PC-9 (cell line): ENCODE data around the gene CT47C1. TPM values are rescaled to one million over a fixed set of nuclear protein-coding genes. Genes with fewer than 3 reads are reported as not detected.

Source experiments
- BruUV-seq: library from RNA; stranded (reverse); fragments of 400-500 nt; replicated peaks from 2 replicates; lab custom pipeline; 2021; lab: Mats Ljungman, UMichigan
- CTCF ChIA-PET: fragments of 300-600 bp; sonication (Branson Sonifier 250); formaldehyde crosslinking; loops from one replicate; lab custom pipeline; 2022; ENCODE audit warnings: antibody characterized with exemption; lab: Charles Lee
- POLR2A ChIA-PET: fragments of 300-600 bp; sonication (Branson Sonifier 250); formaldehyde crosslinking; loops from one replicate; lab custom pipeline; 2022; ENCODE audit warnings: antibody characterized with exemption; ENCODE audit not compliant: unreplicated experiment; lab: Charles Lee
- DNase-seq, 2 experiments: peaks; one replicate each; pipeline versions ENCODE4 v3.0.0 to v3.0.0-alpha.2; 2015 to 2022; ENCODE audit warnings: mixed read lengths in 1 of 2
- H2AFZ ChIP-seq: fragments of 200-600 bp; sonication (generic); 2 replicates; pipeline ENCODE4 v1.8.1; 2017; ENCODE audit warnings: antibody characterized with exemption
- H3F3A ChIP-seq: fragments of 200-600 bp; sonication (generic); 2 replicates; pipeline ENCODE4 v1.8.1; 2017; ENCODE audit warnings: antibody characterized with exemption, mild to moderate bottlenecking, low read depth; ENCODE audit not compliant: insufficient read depth
- H3K27ac ChIP-seq: fragments of 200-600 bp; sonication (generic); 2 replicates; pipeline ENCODE4 v1.6.1; 2016; ENCODE audit warnings: mixed run types
- H3K27me3 ChIP-seq: fragments of 200-600 bp; sonication (generic); 2 replicates; pipeline ENCODE4 v1.6.1; 2016; ENCODE audit warnings: low read depth, mixed run types; ENCODE audit not compliant: insufficient read depth
- H3K36me3 ChIP-seq: fragments of 200-600 bp; sonication (generic); 2 replicates; pipeline ENCODE4 v1.6.1; 2016; ENCODE audit warnings: low read depth, mixed run types
- H3K4me1 ChIP-seq: fragments of 200-600 bp; sonication (generic); replicated peaks from 2 replicates; pipeline ENCODE4 v1.6.1; 2016; ENCODE audit warnings: mixed run types; ENCODE audit not compliant: insufficient read depth
- H3K4me2 ChIP-seq: fragments of 200-600 bp; sonication (generic); 2 replicates; pipeline ENCODE4 v1.6.1; 2017; ENCODE audit warnings: mixed run types
- H3K4me3 ChIP-seq: fragments of 200-600 bp; sonication (generic); 2 replicates; pipeline ENCODE4 v1.6.1; 2016; ENCODE audit warnings: mixed run types
- H3K79me2 ChIP-seq: fragments of 200-600 bp; sonication (generic); 2 replicates; pipeline ENCODE4 v1.6.1; 2017; ENCODE audit warnings: low read depth, mixed run types
- H3K9me2 ChIP-seq: fragments of 200-600 bp; sonication (generic); 2 replicates; pipeline ENCODE4 v1.8.1; 2017; ENCODE audit warnings: mild to moderate bottlenecking; ENCODE audit not compliant: insufficient read depth
- H3K9me3 ChIP-seq: fragments of 200-600 bp; sonication (generic); 2 replicates; pipeline ENCODE4 v1.8.1; 2016; ENCODE audit warnings: low read depth; ENCODE audit not compliant: insufficient read depth
- H4K20me1 ChIP-seq: fragments of 200-600 bp; sonication (generic); 2 replicates; pipeline ENCODE4 v1.8.1; 2017; ENCODE audit not compliant: insufficient read depth
- CTCF ChIP-seq: fragments of 200-600 bp; sonication (generic); conservative IDR thresholded peaks from 2 replicates; pipeline ENCODE4 v1.6.1; 2017; ENCODE audit warnings: mixed run types, antibody characterized with exemption, mild to moderate bottlenecking, moderate library complexity
- EZH2 ChIP-seq: fragments of 200-600 bp; sonication (generic); IDR thresholded peaks from 2 replicates; pipeline ENCODE4 v1.8.0; 2017; ENCODE audit warnings: antibody characterized with exemption, low read depth
- intact Hi-C: fragments of 100-400 bp; cut with micrococcal nuclease; formaldehyde crosslinking; loops from one replicate; pipeline ENCODE4 v1.10.0; 2022; ENCODE audit not compliant: unreplicated experiment
- total RNA-seq: library from RNA; stranded (reverse); gene quantifications from 2 replicates; pipeline ENCODE4 v1.2.3, GENCODE V29; 2021

The CT47C1 gene
- total RNA-seq, 1 experiment from 2014 or later: not detected

DNA sequence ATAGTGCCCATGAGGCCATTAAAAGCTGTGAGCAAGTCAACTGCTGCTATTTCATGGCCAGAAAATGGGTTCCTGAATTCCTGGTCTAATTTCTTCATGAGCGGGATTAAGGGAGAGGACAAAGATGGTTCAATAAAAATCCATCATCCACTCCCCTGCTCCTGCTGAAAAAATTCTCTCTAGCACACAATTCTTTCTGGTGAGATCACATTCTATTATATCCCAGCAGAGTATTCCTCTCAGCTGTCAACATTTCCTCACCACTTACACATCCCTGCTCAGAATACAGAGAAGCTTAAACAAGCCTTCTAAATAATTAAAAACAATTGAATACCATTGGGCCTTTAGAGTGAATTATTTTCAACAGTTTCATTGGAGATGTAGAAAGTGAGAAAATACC lies 9.5 kb downstream of the CT47C1 start:
- BruUV-seq: no TSS peak
- Histone ChIP-seq H2AFZ (no peak overlapping the region), H3K27me3 (no peaks in the 10 kb centered on the region; the same call in 1 of the 2 replicates), H3K79me2 (no peaks in the 10 kb centered on the region), H4K20me1 (no peaks in the 10 kb centered on the region), H3K27ac (no peak overlapping the region), H3K4me2 (no peak overlapping the region), H3K9me3 (no peaks in the 10 kb centered on the region), H3F3A (no peaks in the 10 kb centered on the region), H3K4me1 (no peaks in the 10 kb centered on the region), H3K36me3 (no peaks in the 10 kb centered on the region), H3K4me3 (no peak overlapping the region), H3K9me2 (no peaks in the 10 kb centered on the region)
- POLR2A ChIA-PET: interaction anchor here (0.6 kb wide), 1 partner anchor 211 kb away, joined by 3 read pairs; no protein-coding TSS in a partner anchor
- CTCF ChIA-PET: no interaction called here
- intact Hi-C loops: no loop called here
- TF ChIP-seq CTCF: no peak
- TF ChIP-seq EZH2: no peak
- DNase-seq: no peak

GRCh38 chrX:119084766-119085165 lies 12.0 kb downstream of the CT47C1 start:
- Histone ChIP-seq H3K79me2 (no peaks in the 10 kb centered on the region), H3K27me3 (peaks cover 6% of the 10 kb centered on the region; the same call in 1 of the 2 replicates), H3K9me2 (no peaks in the 10 kb centered on the region), H3K27ac (no peak overlapping the region), H3K36me3 (no peaks in the 10 kb centered on the region), H3F3A (no peaks in the 10 kb centered on the region), H3K4me3 (no peak overlapping the region), H3K9me3 (no peaks in the 10 kb centered on the region), H2AFZ (no peak overlapping the region), H3K4me2 (no peak overlapping the region), H3K4me1 (no peaks in the 10 kb centered on the region), H4K20me1 (no peaks in the 10 kb centered on the region)
- ChIA-PET CTCF (interaction anchor here (0.6 kb wide), 1 partner anchor 916 kb away, joined by 3 read pairs; no protein-coding TSS in a partner anchor), POLR2A (no interaction called here)
- BruUV-seq: no TSS peak
- DNase-seq: no peak
- TF ChIP-seq EZH2: no peak
- TF ChIP-seq CTCF: no peak
- intact Hi-C loops: no loop called here

GRCh38 chrX:119087121-119087520 lies 14.3 kb downstream of the CT47C1 start:
- H3K4me1 ChIP-seq: no peaks in the 10 kb centered on the region
- peaks cover 16% of the 10 kb centered on the region; the same call in 1 of the 2 replicates for H3K27me3 ChIP-seq
- H3K36me3 ChIP-seq: no peaks in the 10 kb centered on the region
- H3K79me2 ChIP-seq: no peaks in the 10 kb centered on the region
- no peak for DNase-seq
- intact Hi-C loops: no loop called here
- ChIA-PET POLR2A (interaction anchor here (0.6 kb wide), 1 partner anchor 125 kb away, joined by 3 read pairs; no protein-coding TSS in a partner anchor), CTCF (no interaction called here)
- no peak overlapping the region for H2AFZ ChIP-seq
- H3K4me3 ChIP-seq: no peak overlapping the region
- H3K9me3 ChIP-seq: no peaks in the 10 kb centered on the region
- H3K4me2 ChIP-seq: no peak overlapping the region
- no peak for TF ChIP-seq EZH2
- TF ChIP-seq CTCF: no peak
- H3K27ac ChIP-seq: no peak overlapping the region
- no TSS peak for BruUV-seq
- no peaks in the 10 kb centered on the region for H3K9me2 ChIP-seq
- no peaks in the 10 kb centered on the region for H3F3A ChIP-seq
- H4K20me1 ChIP-seq: no peaks in the 10 kb centered on the region
